Endometrium (tissue), 2 donors: ENCODE measurements around the gene SNX18.
A peak's percentile ranks its signal among the peaks of the same experiment; 100 is the strongest.

ENCODE experiments used
- FAIRE-seq: peaks from 2 replicates; lab custom pipeline; 2012; peaks lifted over from hg19 to GRCh38; lab: Jason Lieb, UNC
- donor health status: control.
- donor health status: control.

The SNX18 gene

DNA sequence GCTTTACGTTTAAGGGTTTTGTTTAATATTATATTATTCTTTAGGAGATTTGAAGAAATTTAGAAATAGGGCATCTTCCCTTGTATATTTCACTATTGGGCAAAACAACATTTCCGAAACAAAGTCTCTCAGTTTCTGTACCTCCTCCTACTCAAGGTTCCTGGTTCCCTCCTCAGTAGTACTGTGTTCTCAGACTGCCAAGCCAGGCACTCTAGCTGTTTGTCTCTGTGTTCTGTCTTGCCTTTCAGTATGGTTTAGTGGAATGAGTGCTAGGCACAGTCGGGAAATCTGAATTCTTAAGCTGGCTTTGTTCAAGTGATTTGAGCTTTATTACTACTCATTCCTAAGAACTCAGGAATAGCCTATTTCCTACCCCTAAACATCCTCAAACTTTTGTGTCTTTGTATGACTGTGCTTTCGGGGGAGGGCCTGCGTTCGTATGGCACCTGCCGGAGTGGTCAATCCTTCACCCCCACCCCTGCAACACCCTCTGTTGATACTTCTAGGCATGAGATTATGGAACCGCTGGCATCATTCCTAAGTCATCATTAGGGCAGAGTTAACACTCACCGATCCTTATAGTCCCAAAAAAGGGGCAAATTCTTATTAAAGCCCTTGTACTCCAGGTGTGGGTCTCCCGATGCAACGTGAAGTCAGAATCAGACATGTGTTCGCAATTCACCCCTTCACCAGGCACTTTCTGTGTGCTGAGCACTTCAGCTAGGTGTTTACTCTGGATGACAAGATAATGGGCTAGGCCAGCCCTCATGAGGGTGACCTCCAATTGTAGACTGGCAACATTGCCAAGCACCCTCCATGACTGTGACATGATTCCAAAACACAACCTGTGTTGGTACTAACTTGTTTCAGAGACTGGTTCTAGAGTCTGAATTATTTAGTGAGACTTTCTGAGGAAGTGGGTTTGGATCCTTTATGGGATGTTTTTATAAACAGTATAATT is 24.5 kb downstream of the SNX18 start:
- FAIRE-seq, result no peak

GRCh38 chr5:54544044-54544443 is 26.5 kb downstream of the SNX18 start:
- no peak for FAIRE-seq

DNA sequence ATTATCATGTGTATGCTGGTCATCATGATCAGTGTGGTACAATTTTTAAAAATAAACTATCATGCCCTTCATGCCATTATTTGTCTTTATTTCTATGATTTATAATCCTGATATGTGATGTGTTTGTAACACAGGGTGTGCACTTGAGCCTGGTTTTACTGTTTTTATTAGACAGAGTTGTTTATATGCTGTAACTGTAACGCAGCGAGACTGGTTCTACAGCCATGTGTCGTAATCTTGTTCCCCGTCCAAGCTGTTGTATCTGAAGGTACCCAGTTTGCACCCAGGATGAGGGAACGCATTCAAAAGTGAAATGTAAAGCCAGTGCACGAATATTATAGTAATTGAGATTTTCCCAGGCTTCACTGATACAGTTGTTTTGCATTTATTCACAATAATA is 28.2 kb downstream of the SNX18 start:
- no peak for FAIRE-seq

GRCh38 chr5:54547711-54548250 is 30.2 kb downstream of the SNX18 start:
- FAIRE-seq, result no peak

DNA sequence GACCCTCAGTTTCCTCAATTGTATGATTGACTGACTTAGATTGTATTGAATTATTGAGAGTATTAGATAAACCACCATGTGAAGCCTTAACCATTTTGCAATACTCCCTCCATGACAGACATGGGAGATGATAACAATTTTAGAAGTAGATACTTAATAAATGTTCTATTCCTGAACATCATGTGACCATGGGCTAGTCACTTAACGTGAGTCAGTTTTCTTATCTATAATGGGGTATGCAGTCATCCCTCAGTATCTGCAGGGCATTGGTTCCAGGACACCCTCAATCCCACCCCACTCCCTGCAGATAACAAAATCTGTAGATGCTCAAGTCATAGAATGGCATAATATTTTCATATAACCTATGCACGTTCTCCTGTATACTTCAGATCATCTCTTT is 31.0 kb downstream of the SNX18 start:
- FAIRE-seq, result no peak

GRCh38 chr5:54551292-54551691 is 33.7 kb downstream of the SNX18 start:
- no peak for FAIRE-seq

GRCh38 chr5:54551926-54552325 is 34.4 kb downstream of the SNX18 start:
- FAIRE-seq, result no peak

- no peak for FAIRE-seq
Observed at GRCh38 chr5:54552446-54552845, 34.9 kb downstream of the SNX18 start.

DNA sequence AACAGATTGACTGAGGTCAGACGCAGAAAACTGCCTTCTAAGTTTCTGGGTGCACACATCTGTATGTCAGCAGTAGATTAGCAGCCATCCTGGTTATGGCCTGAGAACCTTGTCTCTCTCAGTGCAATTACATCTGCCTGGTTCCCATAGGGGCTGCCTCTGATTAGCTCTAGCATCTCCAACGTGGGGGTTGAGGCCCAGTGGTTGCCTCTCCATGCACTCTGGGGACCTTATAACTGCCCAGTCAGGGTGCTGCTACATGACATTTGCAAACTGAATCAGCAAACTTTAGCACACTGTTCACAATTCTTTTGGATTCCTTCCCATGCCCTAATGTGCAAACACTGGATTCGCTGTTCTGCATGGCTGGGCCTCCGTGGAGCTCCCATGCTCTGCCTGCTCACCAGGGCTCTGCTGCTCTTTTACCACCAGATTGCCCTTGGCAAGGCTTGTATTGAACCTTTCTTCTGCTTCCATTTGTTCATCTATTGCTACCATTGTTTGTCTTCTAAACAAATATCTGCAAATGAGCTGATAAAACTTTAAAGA is 36.2 kb downstream of the SNX18 start:
- FAIRE-seq, result no peak

DNA sequence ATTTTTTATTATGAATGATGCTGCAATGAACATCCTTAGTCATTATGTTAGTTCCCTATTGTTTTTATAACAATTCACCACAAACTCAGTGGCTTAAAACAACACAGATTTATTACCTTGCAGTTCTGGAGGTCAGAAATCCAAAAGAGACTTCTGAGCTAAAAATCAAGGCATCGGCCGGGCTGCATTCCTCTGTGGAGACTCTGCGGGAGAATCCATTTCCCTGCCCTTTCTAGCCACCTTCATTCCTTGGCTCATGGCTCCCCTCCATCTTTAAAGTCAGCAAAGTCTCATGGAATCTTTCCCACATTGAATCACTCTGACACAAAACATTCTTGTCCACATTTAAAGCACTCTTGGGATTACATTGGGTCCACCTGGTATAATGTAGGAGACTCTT is 38.6 kb downstream of the SNX18 start:
- FAIRE-seq, result no peak

DNA sequence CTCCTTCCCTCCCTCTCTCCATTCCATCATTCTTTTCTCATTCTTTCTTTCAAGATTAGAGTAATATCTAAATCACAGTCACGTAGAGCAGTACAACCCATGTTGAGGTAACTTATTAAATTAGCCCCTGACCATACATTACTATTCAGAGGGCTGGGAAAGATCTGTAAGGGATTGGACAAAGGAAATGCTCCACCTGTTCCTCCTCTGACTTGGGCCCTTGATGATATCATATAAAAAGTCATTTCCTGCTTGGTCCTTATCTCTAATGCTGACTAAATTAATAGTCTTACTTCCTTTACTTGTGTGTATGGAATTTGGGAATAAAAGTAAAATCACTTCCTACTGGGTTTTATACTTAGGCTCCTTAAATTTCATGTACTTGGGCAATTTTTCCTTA is 40.8 kb downstream of the SNX18 start:
- FAIRE-seq, result no peak

GRCh38 chr5:54561651-54562050 is 44.1 kb downstream of the SNX18 start:
- FAIRE-seq, result no peak

- FAIRE-seq, result peak; percentile 63
Observed at GRCh38 chr5:54563083-54563761, 45.7 kb downstream of the SNX18 start.

DNA sequence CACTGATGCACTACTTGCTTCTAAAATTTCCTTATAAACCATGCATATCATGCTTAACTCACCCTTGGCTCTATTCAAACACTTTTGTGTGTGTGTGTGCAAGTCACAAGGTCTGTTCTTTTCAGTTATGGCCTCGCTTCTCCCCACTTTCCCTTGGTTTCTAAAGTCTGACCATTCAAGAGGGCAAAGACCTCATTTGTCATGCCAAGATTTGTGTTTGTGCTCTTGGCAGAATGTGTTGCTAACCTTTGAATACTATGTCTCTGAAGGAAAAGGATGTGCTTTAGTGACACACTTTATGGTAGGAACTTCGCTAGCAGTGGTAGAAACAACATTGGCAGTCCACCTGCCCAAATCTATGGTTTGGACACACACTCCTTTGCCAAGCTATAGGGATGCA is 50.4 kb downstream of the SNX18 start:
- no peak for FAIRE-seq

DNA sequence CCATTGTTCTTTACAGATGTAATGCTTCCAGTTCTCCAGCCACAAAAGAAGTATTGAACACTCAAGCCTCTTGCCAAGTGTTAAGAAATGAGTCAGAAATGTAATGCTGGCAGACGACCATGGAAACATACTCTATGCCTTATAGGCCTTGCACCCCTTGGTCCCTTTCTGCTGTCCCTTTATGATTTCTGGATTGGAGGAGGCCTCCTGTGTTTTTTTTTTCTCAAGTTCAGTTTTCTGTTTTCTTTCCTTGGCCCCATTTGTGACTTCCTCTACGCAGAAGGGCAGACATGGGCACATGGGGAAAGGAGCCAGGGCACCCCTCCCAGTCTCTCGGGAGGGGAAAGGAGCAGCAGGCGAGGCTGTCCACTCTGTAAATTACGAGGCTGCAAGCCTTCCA is 53.4 kb downstream of the SNX18 start:
- no peak for FAIRE-seq

DNA sequence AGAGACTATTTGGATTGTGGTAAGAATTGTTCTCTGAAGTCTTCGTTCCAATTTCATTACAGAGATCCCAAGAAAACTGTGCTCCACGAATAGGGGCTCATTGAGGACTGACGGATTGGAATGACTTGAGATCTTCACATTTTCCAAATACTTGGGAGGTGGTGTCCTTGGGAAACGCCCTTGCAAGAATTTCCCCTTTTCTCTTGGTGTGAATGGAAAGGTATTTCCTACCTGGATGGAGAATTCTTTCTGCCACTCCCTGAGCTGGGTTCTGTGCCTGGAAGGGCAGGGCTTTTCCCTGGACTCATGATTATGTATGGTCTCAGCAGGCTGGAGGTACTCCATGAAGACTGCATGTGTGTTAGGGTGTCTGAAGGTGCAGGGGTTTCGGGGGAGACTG is 53.9 kb downstream of the SNX18 start:
- no peak for FAIRE-seq

GRCh38 chr5:54573812-54574489 is 56.4 kb downstream of the SNX18 start:
- FAIRE-seq, result no peak

- FAIRE-seq, result no peak
Observed at GRCh38 chr5:54577528-54577927, 60.0 kb downstream of the SNX18 start.

DNA sequence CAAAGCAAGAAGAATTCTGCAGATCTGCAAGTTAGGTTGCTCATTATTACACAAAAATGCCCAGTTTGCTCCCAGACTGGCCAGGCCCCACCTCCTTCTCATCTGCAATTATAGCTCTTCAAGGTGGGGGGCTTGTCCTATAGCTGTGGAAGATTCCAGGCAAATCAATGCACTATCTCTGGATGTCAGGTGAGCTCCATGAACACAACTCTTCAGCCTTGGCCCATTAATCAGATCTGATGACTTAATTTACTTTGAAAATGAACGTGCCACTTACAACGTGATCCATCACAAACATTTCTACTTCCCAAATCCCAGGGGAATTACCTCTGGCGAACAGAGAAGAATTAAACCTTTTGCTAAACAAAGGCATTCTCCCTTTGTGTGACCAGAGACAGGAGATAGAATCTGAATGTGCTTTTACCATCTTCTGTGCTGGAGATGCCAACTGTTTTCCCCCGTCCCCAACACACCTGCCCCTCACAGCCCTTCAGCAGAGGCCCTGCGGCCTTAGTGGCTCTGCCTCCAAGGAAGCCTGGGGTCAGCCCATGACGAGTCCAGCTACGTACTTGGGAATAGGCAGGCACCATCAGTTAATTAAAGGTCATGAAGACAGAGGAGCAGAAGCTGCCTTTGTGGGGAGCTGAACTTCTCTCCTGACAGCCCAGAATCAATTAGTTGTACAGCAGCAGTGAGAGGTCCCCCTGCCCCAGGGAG is 60.5 kb downstream of the SNX18 start:
- no peak for FAIRE-seq

GRCh38 chr5:54579591-54580295 is 62.2 kb downstream of the SNX18 start:
- FAIRE-seq, result no peak
